Ishikawa (cell line): ENCODE data around the gene CATSPER1.

Source experiments
- CEBPB ChIP-seq: IDR thresholded peaks from 2 replicates; pipeline ENCODE4 v1.6.1; 2012
- CREB1 ChIP-seq: IDR thresholded peaks from 2 replicates; pipeline ENCODE4 v1.6.1; 2012; ENCODE audit warnings: low read depth
- EP300 ChIP-seq: IDR thresholded peaks from 2 replicates; pipeline ENCODE4 v1.6.1; 2012; ENCODE audit warnings: borderline replicate concordance
- FOXM1 ChIP-seq: IDR thresholded peaks from 2 replicates; pipeline ENCODE4 v1.6.1; 2012; ENCODE audit warnings: low read depth, borderline replicate concordance
- MAX ChIP-seq: IDR thresholded peaks from 2 replicates; pipeline ENCODE4 v1.6.1; 2012
- RAD21 ChIP-seq: IDR thresholded peaks from 2 replicates; pipeline ENCODE4 v1.6.1; 2012; ENCODE audit warnings: low read depth
- TAF1 ChIP-seq: IDR thresholded peaks from 2 replicates; pipeline ENCODE4 v1.6.1; 2012; ENCODE audit warnings: low read depth, mild to moderate bottlenecking
- TCF12 ChIP-seq: IDR thresholded peaks from 2 replicates; pipeline ENCODE4 v1.6.1; 2012; ENCODE audit warnings: low read depth
- TEAD4 ChIP-seq: IDR thresholded peaks from 2 replicates; pipeline ENCODE4 v1.6.1; 2012
- YY1 ChIP-seq: IDR thresholded peaks from 2 replicates; pipeline ENCODE4 v1.6.1; 2012; ENCODE audit warnings: low read depth
- ZBTB7A ChIP-seq: IDR thresholded peaks from 2 replicates; pipeline ENCODE4 v1.6.1; 2012; ENCODE audit warnings: low read depth

- TF ChIP-seq YY1: no peak
- TF ChIP-seq TAF1: no peak
- TF ChIP-seq MAX: no peak
- TF ChIP-seq EP300: no peak
- TF ChIP-seq FOXM1: no peak
- TF ChIP-seq TCF12: no peak
- TF ChIP-seq CREB1: no peak
- no peak for TF ChIP-seq TEAD4
- TF ChIP-seq RAD21: no peak
- TF ChIP-seq ZBTB7A: no peak
- TF ChIP-seq CEBPB: no peak
These were observed 49.0 kb upstream of the CATSPER1 start for GRCh38 chr11:66075273-66075672.
